HCT116 (cell line): ENCODE results near the gene TMEM117. TPM values are rescaled to one million over a fixed set of nuclear protein-coding genes. Genes with fewer than 3 reads are reported as not detected.

ENCODE experiments used
- ATAC-seq: fragments of 200-7000 bp; cut with Tn5 transposase; 2 replicates; pipeline ENCODE4 v1.9.1; 2020; ENCODE audit warnings: mild to moderate bottlenecking, moderate library complexity
- BruUV-seq: library from RNA; stranded (reverse); fragments of 400-500 nt; replicated peaks from 2 replicates; lab custom pipeline; 2021; lab: Mats Ljungman, UMichigan
- CTCF ChIA-PET: fragments of 300-600 bp; sonication (Branson Sonifier 250); formaldehyde crosslinking; loops from one replicate; lab custom pipeline; 2021; ENCODE audit warnings: antibody characterized with exemption; lab: Charles Lee
- POLR2A ChIA-PET: fragments of 300-600, 350-600 bp; sonication (Branson Sonifier 250); formaldehyde crosslinking; loops from one replicate; lab custom pipeline; 2021; ENCODE audit warnings: antibody characterized with exemption; lab: Charles Lee
- RAD21 ChIA-PET, 2 experiments: fragments of 300-600 bp; sonication (Branson Sonifier 250); formaldehyde crosslinking; loops; one replicate each; lab custom pipeline; 2023; ENCODE audit warnings: low total read pairs in 2 of 2; ENCODE audit not compliant: uncharacterized antibody in 2 of 2, unreplicated experiment in 2 of 2, low non-redundant PET in 1 of 2; lab: Charles Lee
- DNase-seq: peaks from one replicate; pipeline ENCODE4 v3.0.0-alpha.2; 2010; ENCODE audit warnings: low read depth, low spot score
- H2AFZ ChIP-seq: fragments of 200-600 bp; shearing (Covaris generic), sonication (generic); 2 replicates; pipeline ENCODE4 v1.6.1; 2017; ENCODE audit warnings: low read depth, mixed run types, mixed read lengths, antibody characterized with exemption, low read length; ENCODE audit not compliant: poor library complexity, severe bottlenecking
- H3K27ac ChIP-seq: 2 replicates; pipeline ENCODE4 v1.5.1; 2012; ENCODE audit warnings: low read depth, low read length
- H3K27me3 ChIP-seq: fragments of 200-600 bp; sonication (generic); 2 replicates; pipeline ENCODE4 v1.6.1; 2016; ENCODE audit warnings: mixed run types, low read length, mixed read lengths; ENCODE audit not compliant: insufficient read depth
- H3K36me3 ChIP-seq, 2 experiments: fragments of 200-500 bp in 1 of 2; fragments of 200-600 bp in 1 of 2; sonication (Bioruptor generic) in 1 of 2; sonication (generic) in 1 of 2; 2 replicates each; pipeline versions ENCODE4 v1.5.1 to v1.6.1; 2014 to 2016; ENCODE audit warnings: low read length in 2 of 2, inconsistent platforms in 1 of 2, mixed read lengths in 1 of 2, mixed run types in 1 of 2; ENCODE audit not compliant: insufficient read depth in 2 of 2, control insufficient read depth in 1 of 2
- H3K4me1 ChIP-seq, 2 experiments: fragments of 200-600 bp in 1 of 2; sonication (generic) in 1 of 2; 2 replicates each; pipeline versions ENCODE4 v1.5.1 to v1.6.1; 2012 to 2017; ENCODE audit warnings: low read length in 2 of 2, inconsistent platforms in 1 of 2, mild to moderate bottlenecking in 1 of 2, mixed read lengths in 1 of 2, mixed run types in 1 of 2, moderate library complexity in 1 of 2; ENCODE audit not compliant: insufficient read depth in 2 of 2, control insufficient read depth in 1 of 2
- H3K4me2 ChIP-seq: fragments of 200-600 bp; sonication (generic); 2 replicates; pipeline ENCODE4 v1.6.1; 2017; ENCODE audit warnings: mixed run types, low read length, mixed read lengths
- H3K4me3 ChIP-seq, 2 experiments: fragments of 200-600 bp in 1 of 2; sonication (generic) in 1 of 2; replicated peaks in 1 of 2; 2 replicates each; pipeline ENCODE4 v1.5.1; 2011 to 2016; ENCODE audit warnings: low read length in 2 of 2, control low read depth in 1 of 2, low read depth in 1 of 2, mild to moderate bottlenecking in 1 of 2, mixed read lengths in 1 of 2, mixed run types in 1 of 2
- H3K79me2 ChIP-seq: fragments of 200-600 bp; sonication (generic); 2 replicates; pipeline ENCODE4 v1.6.1; 2017; ENCODE audit warnings: mild to moderate bottlenecking, mixed run types, low read length, moderate library complexity, mixed read lengths; ENCODE audit not compliant: insufficient read depth
- H3K9ac ChIP-seq: fragments of 200-600 bp; sonication (generic); 2 replicates; pipeline ENCODE4 v1.6.1; 2016; ENCODE audit warnings: low read length, mixed read lengths
- H3K9me2 ChIP-seq: fragments of 200-600 bp; sonication (generic), shearing (Covaris generic); 2 replicates; pipeline ENCODE4 v1.6.1; 2017; ENCODE audit warnings: mixed run types, mild to moderate bottlenecking, moderate library complexity; ENCODE audit not compliant: insufficient read depth
- H3K9me3 ChIP-seq, 2 experiments: fragments of 200-500 bp in 1 of 2; fragments of 200-600 bp in 1 of 2; sonication (Bioruptor generic) in 1 of 2; sonication (generic) in 1 of 2; 2 replicates each; pipeline ENCODE4 v1.6.1; 2014 to 2017; ENCODE audit warnings: low read length in 2 of 2, mixed read lengths in 2 of 2, inconsistent platforms in 1 of 2, low read depth in 1 of 2, mild to moderate bottlenecking in 1 of 2, mixed run types in 1 of 2, moderate library complexity in 1 of 2; ENCODE audit not compliant: control insufficient read depth in 1 of 2, insufficient read depth in 1 of 2
- H4K20me1 ChIP-seq: fragments of 200-600 bp; sonication (generic), shearing (Covaris generic); 2 replicates; pipeline ENCODE4 v1.6.1; 2017; ENCODE audit warnings: mixed run types, mild to moderate bottlenecking, moderate library complexity; ENCODE audit not compliant: insufficient read depth
- EGR1 ChIP-seq: IDR thresholded peaks from 2 replicates; pipeline ENCODE4 v1.6.1; 2012; ENCODE audit warnings: low read depth
- EZH2 ChIP-seq: fragments of 200-600 bp; sonication (generic); IDR thresholded peaks from 2 replicates; pipeline ENCODE4 v1.6.1; 2017; ENCODE audit warnings: antibody characterized with exemption, mixed run types
- EZH2phosphoT487 ChIP-seq: fragments of 200-600 bp; IDR thresholded peaks from 2 replicates; pipeline ENCODE4 v1.6.1; 2018; ENCODE audit warnings: antibody characterized with exemption, borderline replicate concordance
- FOSL1 ChIP-seq: IDR thresholded peaks from 2 replicates; pipeline ENCODE4 v1.6.1; 2012; ENCODE audit warnings: low read depth
- JUND ChIP-seq: IDR thresholded peaks from 2 replicates; pipeline ENCODE4 v1.6.1; 2012
- POLR2A ChIP-seq: IDR thresholded peaks from 2 replicates; pipeline ENCODE4 v1.7.0; 2011; ENCODE audit warnings: borderline replicate concordance; ENCODE audit not compliant: insufficient read depth, insufficient read length; ENCODE audit errors: extremely low read depth
- POLR2AphosphoS5 ChIP-seq: IDR thresholded peaks from 2 replicates; pipeline ENCODE4 v1.6.1; 2011; ENCODE audit warnings: mild to moderate bottlenecking, low read depth, low read length, moderate library complexity
- SIN3A ChIP-seq: IDR thresholded peaks from 2 replicates; pipeline ENCODE4 v1.6.1; 2012; ENCODE audit warnings: low read depth
- SP1 ChIP-seq: IDR thresholded peaks from 2 replicates; pipeline ENCODE4 v1.6.1; 2012; ENCODE audit warnings: low read depth
- SRF ChIP-seq: IDR thresholded peaks from 2 replicates; pipeline ENCODE4 v1.6.1; 2012; ENCODE audit warnings: low read depth
- TCF7L2 ChIP-seq: IDR thresholded peaks from 2 replicates; pipeline ENCODE4 v1.7.0; 2011; ENCODE audit warnings: borderline replicate concordance, inconsistent platforms; ENCODE audit not compliant: insufficient read depth, insufficient read length; ENCODE audit errors: extremely low read depth
- YY1 ChIP-seq: IDR thresholded peaks from 2 replicates; pipeline ENCODE4 v1.6.1; 2011; ENCODE audit warnings: low read length, low read depth, moderate library complexity, mild to moderate bottlenecking; ENCODE audit not compliant: insufficient replicate concordance; ENCODE audit errors: extremely low read depth
- ZFX ChIP-seq: fragments of 450-650 bp; IDR thresholded peaks from 2 replicates; pipeline ENCODE4 v1.6.1; 2017
- intact Hi-C: fragments of 100-400 bp; cut with micrococcal nuclease; formaldehyde crosslinking; loops from 2 replicates; pipeline ENCODE4 v1.10.0; 2022
- total RNA-seq: library from RNA; stranded (reverse); gene quantifications from one replicate; pipeline ENCODE4 v1.2.1, GENCODE V29; 2021; ENCODE audit not compliant: unreplicated experiment
- TF ChIP-seq, protein P1 (sequence below): IDR thresholded peaks from 2 replicates; pipeline ENCODE4 v1.6.1; 2012
- TF ChIP-seq, protein P2 (sequence below): IDR thresholded peaks from 2 replicates; pipeline ENCODE4 v1.6.1; 2011; ENCODE audit warnings: mild to moderate bottlenecking, low read length, moderate library complexity; ENCODE audit not compliant: insufficient replicate concordance; ENCODE audit errors: extremely low read depth
- TF ChIP-seq, protein P3 (sequence below), 3 experiments: fragments of 200-600 bp in 1 of 3; sonication (generic) in 1 of 3; IDR thresholded peaks in 2 of 3; conservative IDR thresholded peaks in 1 of 3; 2 replicates each; pipeline ENCODE4 v1.5.1; 2012 to 2017; ENCODE audit warnings: low read depth in 2 of 3, low read length in 2 of 3, antibody characterized with exemption in 1 of 3, borderline replicate concordance in 1 of 3, control low read depth in 1 of 3, mild to moderate bottlenecking in 1 of 3, mixed read lengths in 1 of 3, mixed run types in 1 of 3, moderate library complexity in 1 of 3; ENCODE audit not compliant: insufficient read depth in 1 of 3

TMEM117 gene
- total RNA-seq, 1 experiment from 2014 or later, result 3.6 TPM

DNA sequence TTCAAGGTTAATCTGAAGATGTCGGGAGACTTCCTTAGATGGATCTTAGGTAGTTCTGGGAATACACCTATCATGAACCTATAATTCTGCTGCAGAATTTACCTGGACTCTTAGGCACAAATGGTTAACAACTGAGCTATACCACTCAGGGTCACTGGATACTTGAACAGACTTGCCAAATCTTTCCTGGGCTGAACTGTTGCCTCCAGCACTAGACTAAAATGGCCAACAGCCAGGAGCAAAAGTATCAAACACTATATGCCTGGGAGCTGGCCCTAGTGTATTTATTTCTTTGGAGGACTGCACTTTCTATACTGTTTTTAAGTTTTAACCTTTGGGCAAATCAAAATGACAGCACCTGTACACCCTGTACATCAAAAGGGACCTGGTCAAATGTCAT, 252.8 kb downstream of the TMEM117 start:
- Histone ChIP-seq H3K27me3 (no peaks in the 10 kb centered on the region), H2AFZ (no peak overlapping the region), H3K79me2 (no peaks in the 10 kb centered on the region), H3K36me3 (no peaks in the 10 kb centered on the region), H3K4me3 (no peak overlapping the region), H4K20me1 (no peaks in the 10 kb centered on the region), H3K9me2 (no peaks in the 10 kb centered on the region), H3K9ac (no peak overlapping the region), H3K27ac (no peak overlapping the region), H3K4me1 (no peaks in the 10 kb centered on the region), H3K9me3 (no peaks in the 10 kb centered on the region), H3K4me2 (no peak overlapping the region)
- no TSS peak for BruUV-seq
- intact Hi-C loops, result no loop called here
- POLR2A ChIA-PET, result no interaction called here
- CTCF ChIA-PET, result no interaction called here
- no peak for DNase-seq
- ATAC-seq, result no peak
- RAD21 ChIA-PET, result no interaction called here
- TF ChIP-seq EGR1 (no peak), YY1 (no peak), EZH2phosphoT487 (no peak), ZFX (no peak), TCF7L2 (no peak), POLR2AphosphoS5 (no peak), SRF (no peak), SIN3A (no peak), FOSL1 (no peak), JUND (no peak), SP1 (no peak), POLR2A (no peak), EZH2 (no peak)
- TF ChIP-seq, protein P1, sequence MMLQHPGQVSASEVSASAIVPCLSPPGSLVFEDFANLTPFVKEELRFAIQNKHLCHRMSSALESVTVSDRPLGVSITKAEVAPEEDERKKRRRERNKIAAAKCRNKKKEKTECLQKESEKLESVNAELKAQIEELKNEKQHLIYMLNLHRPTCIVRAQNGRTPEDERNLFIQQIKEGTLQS, result no peak
- TF ChIP-seq, protein P2, sequence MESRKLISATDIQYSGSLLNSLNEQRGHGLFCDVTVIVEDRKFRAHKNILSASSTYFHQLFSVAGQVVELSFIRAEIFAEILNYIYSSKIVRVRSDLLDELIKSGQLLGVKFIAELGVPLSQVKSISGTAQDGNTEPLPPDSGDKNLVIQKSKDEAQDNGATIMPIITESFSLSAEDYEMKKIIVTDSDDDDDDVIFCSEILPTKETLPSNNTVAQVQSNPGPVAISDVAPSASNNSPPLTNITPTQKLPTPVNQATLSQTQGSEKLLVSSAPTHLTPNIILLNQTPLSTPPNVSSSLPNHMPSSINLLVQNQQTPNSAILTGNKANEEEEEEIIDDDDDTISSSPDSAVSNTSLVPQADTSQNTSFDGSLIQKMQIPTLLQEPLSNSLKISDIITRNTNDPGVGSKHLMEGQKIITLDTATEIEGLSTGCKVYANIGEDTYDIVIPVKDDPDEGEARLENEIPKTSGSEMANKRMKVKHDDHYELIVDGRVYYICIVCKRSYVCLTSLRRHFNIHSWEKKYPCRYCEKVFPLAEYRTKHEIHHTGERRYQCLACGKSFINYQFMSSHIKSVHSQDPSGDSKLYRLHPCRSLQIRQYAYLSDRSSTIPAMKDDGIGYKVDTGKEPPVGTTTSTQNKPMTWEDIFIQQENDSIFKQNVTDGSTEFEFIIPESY, result no peak
- TF ChIP-seq, protein P3, sequence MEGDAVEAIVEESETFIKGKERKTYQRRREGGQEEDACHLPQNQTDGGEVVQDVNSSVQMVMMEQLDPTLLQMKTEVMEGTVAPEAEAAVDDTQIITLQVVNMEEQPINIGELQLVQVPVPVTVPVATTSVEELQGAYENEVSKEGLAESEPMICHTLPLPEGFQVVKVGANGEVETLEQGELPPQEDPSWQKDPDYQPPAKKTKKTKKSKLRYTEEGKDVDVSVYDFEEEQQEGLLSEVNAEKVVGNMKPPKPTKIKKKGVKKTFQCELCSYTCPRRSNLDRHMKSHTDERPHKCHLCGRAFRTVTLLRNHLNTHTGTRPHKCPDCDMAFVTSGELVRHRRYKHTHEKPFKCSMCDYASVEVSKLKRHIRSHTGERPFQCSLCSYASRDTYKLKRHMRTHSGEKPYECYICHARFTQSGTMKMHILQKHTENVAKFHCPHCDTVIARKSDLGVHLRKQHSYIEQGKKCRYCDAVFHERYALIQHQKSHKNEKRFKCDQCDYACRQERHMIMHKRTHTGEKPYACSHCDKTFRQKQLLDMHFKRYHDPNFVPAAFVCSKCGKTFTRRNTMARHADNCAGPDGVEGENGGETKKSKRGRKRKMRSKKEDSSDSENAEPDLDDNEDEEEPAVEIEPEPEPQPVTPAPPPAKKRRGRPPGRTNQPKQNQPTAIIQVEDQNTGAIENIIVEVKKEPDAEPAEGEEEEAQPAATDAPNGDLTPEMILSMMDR (IDR thresholded peaks at IDR 0.05 in 2 of 3, conservative IDR thresholded peaks at IDR 0.05 in 1 of 3; ENCODE audit: borderline replicate concordance in 1 of 3, insufficient read depth in 1 of 3, low read depth in 2 of 3, low read length in 2 of 3), result no peak
